Motor neuron (in vitro differentiated cells): ENCODE measurements around the gene TMEM97. TPM values are rescaled to one million over a fixed set of nuclear protein-coding genes. Genes with fewer than 3 reads are reported as not detected.

Experiments
- ATAC-seq, 8 experiments: fragments of 200-7000 bp; cut with Tn5 transposase; replicated peaks in 6 of 8; 2 replicates each; pipeline ENCODE4 v1.8.0; 2021; ENCODE audit warnings: mild to moderate bottlenecking in 8 of 8, moderate library complexity in 8 of 8
- H3K27ac ChIP-seq, 2 donors: fragments of 250-450 bp; sonication (Bioruptor Pico); 2 replicates each; pipeline ENCODE4 v1.9.0; 2021; ENCODE audit warnings: antibody characterized with exemption in 2 of 2, mild to moderate bottlenecking in 2 of 2, moderate library complexity in 1 of 2
- H3K4me1 ChIP-seq, 2 donors: fragments of 250-450 bp; sonication (Bioruptor Pico); replicated peaks in 1 of 2; 2 replicates each; pipeline ENCODE4 v1.6.1; 2021; ENCODE audit warnings: antibody characterized with exemption in 2 of 2, mild to moderate bottlenecking in 2 of 2, moderate library complexity in 1 of 2
- H3K4me3 ChIP-seq, 5 donors: fragments of 250-450 bp; sonication (Bioruptor Pico); 2 replicates each; pipeline ENCODE4 v1.9.0; 2021; ENCODE audit warnings: antibody characterized with exemption in 5 of 5, mild to moderate bottlenecking in 5 of 5, moderate library complexity in 4 of 5
- WGBS, 10 experiments: fragments of 450-650 bp; shearing (Covaris generic); methylation state at CpG; one replicate each; pipeline ENCODE4 v1.0.0; 2022; 5-methylcytosine and 5-hydroxymethylcytosine counted together
- in situ Hi-C, 9 experiments: fragments of 400-800 bp; cut with MboI; loops; one replicate each; pipeline ENCODE4 v1.15.0; 2021; ENCODE audit warnings: low sequenced_read_pairs in 9 of 9, low pct_unique_long_range_greater_than_20kb in 2 of 9; ENCODE audit not compliant: unreplicated experiment in 9 of 9
- total RNA-seq, 8 experiments: library from RNA; unstranded; fragments of 300-600 nt; gene quantifications; 2 replicates each; pipeline versions ENCODE4 v1.2.3 to v1.2.4, GENCODE V29; 2022

Gene TMEM97
- total RNA-seq, 8 experiments from 2014 or later: 17.5 to 93.4 (median 28.5) TPM

DNA sequence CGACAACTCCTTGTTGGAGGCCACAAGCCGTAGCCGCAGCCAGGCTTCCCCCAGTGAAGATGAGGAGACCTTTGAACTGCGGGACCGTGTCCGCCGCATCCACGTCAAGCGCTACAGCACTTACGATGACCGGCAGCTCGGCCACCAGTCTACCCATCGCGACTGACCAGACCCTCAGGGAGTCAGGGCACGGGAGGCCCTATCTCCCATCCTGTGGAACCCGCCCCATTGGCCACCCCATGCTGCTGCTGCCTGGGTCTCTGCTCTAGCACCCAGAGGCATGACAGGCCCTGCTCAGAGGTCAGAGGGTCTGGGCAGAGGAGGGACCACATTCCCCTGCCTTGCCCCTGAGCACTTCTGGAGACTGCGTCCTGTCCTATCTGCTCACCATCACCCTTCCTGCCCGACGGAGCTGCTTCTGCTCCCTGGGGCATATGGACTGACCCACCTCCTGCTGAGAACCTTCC is 25.5 kb downstream of the TMEM97 start:
- peak in 5 of 8 experiments; percentile 13 to 26 (median 18) for ATAC-seq
- Histone ChIP-seq H3K4me3 (no peak overlapping the region), H3K4me1 (no peaks in the 10 kb centered on the region), H3K27ac (no peak overlapping the region)
- in situ Hi-C loops: no loop called here
- WGBS, 10 experiments: 90 to 100% (median 98%) methylated on average over 1 to 10 of the region's 19 CpGs; no CpG with 5 or more reads in 5 of the 10 experiments

- 76 to 100% (median 92%) methylated on average over 1 to 8 of the region's 13 CpGs for WGBS, 10 experiments
- H3K27ac ChIP-seq: no peak overlapping the region
- in situ Hi-C loops: no loop called here
- no peak overlapping the region for H3K4me3 ChIP-seq
- ATAC-seq: peak in 2 of 8 experiments; percentile 7
- no peaks in the 10 kb centered on the region for H3K4me1 ChIP-seq
These were observed 26.6 kb downstream of the TMEM97 start for GRCh38 chr17:28345419-28346198.

DNA sequence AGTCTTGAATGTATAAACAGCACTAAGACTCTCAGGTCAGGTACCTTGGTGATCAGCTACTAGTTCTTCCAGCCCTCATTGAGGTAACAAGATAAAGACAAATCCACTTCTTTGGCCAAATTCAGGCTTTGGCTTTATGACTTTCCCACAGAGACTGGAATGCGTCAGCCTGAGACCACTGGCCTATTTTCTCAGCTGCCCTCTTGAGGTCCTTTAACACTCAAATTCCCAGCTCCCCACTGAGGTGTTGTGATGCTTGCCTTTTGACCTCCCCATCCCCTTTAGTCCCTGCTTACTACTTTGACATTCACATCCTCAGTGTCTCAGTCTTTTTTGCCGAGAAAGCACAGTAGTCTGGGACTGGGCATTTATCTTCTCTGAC is 27.2 kb downstream of the TMEM97 start:
- in situ Hi-C loops: no loop called here
- H3K4me3 ChIP-seq: no peak overlapping the region
- 40 to 100% (median 68%) methylated on average over 1 to 2 of the region's 2 CpGs; no CpG with 5 or more reads in 2 of the 10 experiments for WGBS, 10 experiments
- no peak for ATAC-seq
- no peaks in the 10 kb centered on the region for H3K4me1 ChIP-seq
- H3K27ac ChIP-seq: no peak overlapping the region

DNA sequence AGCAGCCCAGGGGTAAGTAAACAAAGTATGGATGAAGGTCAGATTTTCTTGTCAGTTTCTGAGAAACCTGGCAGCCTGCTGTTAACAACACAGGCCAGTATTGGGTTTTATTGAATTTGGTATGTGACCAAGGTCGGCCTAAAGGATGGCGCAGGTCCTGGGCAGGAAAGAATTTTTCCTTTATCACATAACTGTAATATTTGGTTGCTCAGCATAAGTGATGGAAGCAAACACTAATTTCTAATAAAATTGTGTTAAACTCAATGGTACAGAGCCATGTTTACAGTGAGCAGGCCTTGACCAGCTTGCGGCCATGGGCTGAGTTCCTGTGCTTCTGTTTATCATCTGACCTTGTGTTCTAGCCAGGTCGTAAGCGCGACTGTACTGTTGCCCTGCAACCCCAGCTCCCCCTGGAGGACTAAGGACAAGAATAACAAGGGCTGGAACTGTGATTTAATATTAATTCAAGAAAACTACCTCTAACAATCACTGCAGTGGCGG is 27.8 kb downstream of the TMEM97 start:
- 57 to 88% (median 80%) methylated on average over 1 to 7 of the region's 7 CpGs for WGBS, 10 experiments
- Histone ChIP-seq H3K27ac (no peak overlapping the region), H3K4me3 (no peak overlapping the region), H3K4me1 (no peaks in the 10 kb centered on the region)
- in situ Hi-C loops: no loop called here
- ATAC-seq: peak in 4 of 8 experiments; percentile 3 to 42 (median 26)

DNA sequence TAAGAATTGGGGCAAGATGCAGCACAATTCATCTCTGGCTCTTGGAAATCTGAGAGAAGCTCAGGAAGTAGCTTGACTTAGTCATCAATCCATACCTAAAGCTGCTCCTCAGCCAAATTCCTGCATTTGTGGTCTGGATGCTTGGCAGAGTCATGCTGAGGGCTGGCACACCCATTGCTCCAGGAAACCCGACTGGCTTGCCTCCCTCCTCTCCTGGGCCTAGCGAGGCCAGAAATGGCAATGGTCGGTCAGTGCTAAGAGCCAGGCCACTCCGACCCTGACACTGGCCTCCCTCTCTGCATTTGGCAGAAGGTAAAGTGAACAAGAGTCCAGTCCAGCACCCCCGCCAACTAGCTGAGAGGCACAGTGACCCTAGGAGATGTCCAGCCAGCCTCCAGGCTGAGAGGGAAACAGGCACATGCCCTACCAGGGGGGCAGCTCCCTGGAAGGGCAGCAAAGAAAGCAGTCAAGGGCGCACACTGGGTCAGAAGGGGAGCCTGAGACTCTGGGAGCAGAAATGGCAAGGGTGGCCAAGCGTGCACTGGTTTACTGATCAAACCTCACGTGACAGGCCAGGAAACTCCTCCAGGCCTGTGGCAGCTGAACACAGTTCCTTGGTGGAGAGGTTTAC is 28.4 kb downstream of the TMEM97 start:
- H3K27ac ChIP-seq: no peak overlapping the region
- ATAC-seq: peak in 4 of 8 experiments; percentile 3 to 89 (median 76)
- in situ Hi-C loops: no loop called here
- 13 to 100% (median 68%) methylated on average over 1 to 3 of the region's 8 CpGs; no CpG with 5 or more reads in 2 of the 10 experiments for WGBS, 10 experiments
- no peaks in the 10 kb centered on the region for H3K4me1 ChIP-seq
- no peak overlapping the region for H3K4me3 ChIP-seq

- Histone ChIP-seq H3K4me3 (no peak overlapping the region), H3K4me1 (no peaks in the 10 kb centered on the region), H3K27ac (no peak overlapping the region)
- no peak for ATAC-seq
- in situ Hi-C loops: no loop called here
- 93% methylated on average over 3 of the region's 3 CpGs; no CpG with 5 or more reads in 9 of the 10 experiments for WGBS, 10 experiments
These were observed 30.0 kb downstream of the TMEM97 start for GRCh38 chr17:28348979-28349378.

DNA sequence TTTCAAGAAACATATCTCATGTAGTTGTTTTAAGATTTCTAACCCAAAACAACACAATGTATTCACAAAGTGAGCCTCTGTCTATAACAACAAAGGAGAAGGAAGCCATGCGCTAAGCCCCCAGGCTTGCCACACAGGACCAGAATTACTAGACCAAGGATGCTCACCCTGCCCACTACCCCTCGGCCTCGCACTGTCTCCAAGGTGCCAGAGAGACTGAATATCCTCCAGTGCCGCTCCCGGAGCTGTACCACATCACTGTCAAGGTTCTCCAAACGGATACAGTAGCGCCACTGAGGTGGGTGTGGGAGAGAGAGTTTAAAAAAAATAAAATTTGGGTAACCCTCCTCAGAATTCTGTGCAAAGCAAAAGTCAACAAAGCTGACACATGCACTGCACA is 31.3 kb downstream of the TMEM97 start:
- in situ Hi-C loops: no loop called here

DNA sequence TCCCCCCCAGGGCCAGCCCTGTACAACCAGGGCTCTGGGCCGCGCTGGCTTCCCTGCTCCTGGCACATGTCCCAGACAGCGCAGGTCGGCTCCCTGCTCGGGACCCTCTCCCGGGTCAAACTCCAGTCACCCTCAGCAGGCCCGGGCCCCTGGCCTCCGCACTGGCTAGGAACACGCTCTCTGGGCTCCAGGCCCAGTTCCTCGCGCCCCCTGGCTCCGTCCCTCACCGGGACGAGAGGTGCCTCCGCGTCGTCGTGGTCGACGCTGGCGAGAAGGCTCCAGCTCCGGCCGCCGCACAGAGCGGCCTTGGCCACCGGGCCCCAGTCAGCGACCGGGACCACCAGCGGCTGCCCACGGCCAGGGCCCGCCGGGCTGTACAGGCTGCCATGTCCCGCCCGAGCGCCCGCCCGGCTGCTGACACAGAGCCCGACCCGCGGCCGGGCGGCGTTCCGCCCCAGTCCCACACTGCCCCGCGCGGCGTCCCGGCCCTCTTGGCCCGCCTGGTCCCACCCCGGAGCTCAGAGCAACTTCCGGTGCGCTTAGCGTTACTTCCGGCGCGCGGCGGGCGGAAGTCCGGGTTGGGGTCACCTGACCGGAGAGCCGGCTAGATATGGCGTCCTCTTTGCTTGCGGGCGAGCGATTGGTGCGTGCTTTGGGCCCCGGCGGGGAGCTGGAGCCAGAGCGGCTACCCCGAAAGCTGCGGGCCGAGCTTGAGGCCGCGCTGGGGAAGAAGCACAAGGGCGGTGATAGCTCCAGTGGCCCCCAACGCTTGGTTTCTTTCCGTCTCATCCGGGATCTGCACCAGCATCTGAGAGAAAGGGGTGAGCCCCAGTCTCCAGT is 38.3 kb downstream of the TMEM97 start, which contains the start of gene POLDIP2:
Gene POLDIP2, minus strand, starts transcription at position 467 of the 840 bp plus-strand sequence. Its CDS starts 79 bp downstream, at position 388.
- peaks cover 4 to 10% of the 10 kb centered on the region in 2 donors for H3K4me1 ChIP-seq
- in situ Hi-C loops: no loop called here
- whole genome bisulfite sequencing, 10 experiments: 1% methylated on average over 18 of the region's 80 CpGs; no CpG with 5 or more reads in 9 of the 10 experiments
- peak within 1 kb of the TSS; percentile 76 to 92 for H3K27ac ChIP-seq
- H3K4me3 ChIP-seq: peak within 1 kb of the TSS; percentile 69 to 96 (median 79)
- peak; percentile 97 to 99 (median 99) for ATAC-seq

More for the DNA sequence above, 31.3 kb downstream of the TMEM97 start:
- Histone ChIP-seq H3K27ac (no peak overlapping the region), H3K4me3 (no peak overlapping the region), H3K4me1 (no peaks in the 10 kb centered on the region)
- WGBS, 10 experiments: 93 to 100% (median 98%) methylated on average over 1 to 7 of the region's 7 CpGs; no CpG with 5 or more reads in 3 of the 10 experiments
- no peak for ATAC-seq

DNA sequence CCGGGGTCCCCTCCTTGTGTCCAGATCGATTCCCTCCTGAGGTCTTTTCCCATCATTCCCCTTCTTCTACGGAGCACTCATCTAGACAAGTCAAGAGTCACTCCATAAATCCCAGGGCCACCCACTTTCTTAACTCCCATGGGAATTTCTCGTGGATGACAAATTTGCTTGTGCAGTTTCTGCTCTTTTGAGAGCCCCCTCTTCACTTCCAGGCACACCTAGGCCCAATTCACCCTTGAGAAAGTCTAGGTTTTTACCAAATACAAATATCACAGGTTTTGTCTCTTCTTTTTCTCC is 38.8 kb downstream of the TMEM97 start:
- Histone ChIP-seq H3K27ac (peak overlapping the region; percentile 76 to 92), H3K4me3 (peak overlapping the region; percentile 69 to 96 (median 79)), H3K4me1 (peaks cover 4 to 10% of the 10 kb centered on the region in 2 donors)
- in situ Hi-C loops: no loop called here
- WGBS, 10 experiments: 0 to 20% (median 0%) methylated on average over 1 to 2 of the region's 4 CpGs; no CpG with 5 or more reads in 4 of the 10 experiments
- ATAC-seq: no peak

DNA sequence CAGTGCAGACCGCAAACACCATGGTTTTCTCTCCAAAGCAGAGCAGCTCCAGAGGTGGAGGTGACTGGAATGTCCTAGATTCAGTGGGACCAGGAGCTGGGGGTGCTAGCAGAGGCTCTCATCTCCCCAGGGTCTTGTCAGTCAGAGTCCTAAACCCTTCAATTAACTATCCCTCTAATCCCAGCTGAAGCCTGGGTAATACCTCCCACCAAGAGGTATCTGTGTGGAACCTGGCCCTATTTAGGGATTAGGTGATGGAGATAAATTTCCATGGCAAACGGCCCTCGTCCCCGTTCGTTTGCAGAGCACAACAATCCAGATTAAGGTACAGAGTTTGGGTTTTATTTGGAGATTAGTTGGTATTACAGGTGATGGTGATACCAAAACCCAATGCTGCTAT is 44.2 kb downstream of the TMEM97 start:
- Histone ChIP-seq H3K27ac (no peak overlapping the region), H3K4me1 (peaks cover 2 to 3% of the 10 kb centered on the region in 2 donors), H3K4me3 (no peak overlapping the region)
- in situ Hi-C loops: no loop called here
- ATAC-seq: no peak
- WGBS, 10 experiments: 88 to 97% methylated on average over 4 of the region's 5 CpGs; no CpG with 5 or more reads in 8 of the 10 experiments

DNA sequence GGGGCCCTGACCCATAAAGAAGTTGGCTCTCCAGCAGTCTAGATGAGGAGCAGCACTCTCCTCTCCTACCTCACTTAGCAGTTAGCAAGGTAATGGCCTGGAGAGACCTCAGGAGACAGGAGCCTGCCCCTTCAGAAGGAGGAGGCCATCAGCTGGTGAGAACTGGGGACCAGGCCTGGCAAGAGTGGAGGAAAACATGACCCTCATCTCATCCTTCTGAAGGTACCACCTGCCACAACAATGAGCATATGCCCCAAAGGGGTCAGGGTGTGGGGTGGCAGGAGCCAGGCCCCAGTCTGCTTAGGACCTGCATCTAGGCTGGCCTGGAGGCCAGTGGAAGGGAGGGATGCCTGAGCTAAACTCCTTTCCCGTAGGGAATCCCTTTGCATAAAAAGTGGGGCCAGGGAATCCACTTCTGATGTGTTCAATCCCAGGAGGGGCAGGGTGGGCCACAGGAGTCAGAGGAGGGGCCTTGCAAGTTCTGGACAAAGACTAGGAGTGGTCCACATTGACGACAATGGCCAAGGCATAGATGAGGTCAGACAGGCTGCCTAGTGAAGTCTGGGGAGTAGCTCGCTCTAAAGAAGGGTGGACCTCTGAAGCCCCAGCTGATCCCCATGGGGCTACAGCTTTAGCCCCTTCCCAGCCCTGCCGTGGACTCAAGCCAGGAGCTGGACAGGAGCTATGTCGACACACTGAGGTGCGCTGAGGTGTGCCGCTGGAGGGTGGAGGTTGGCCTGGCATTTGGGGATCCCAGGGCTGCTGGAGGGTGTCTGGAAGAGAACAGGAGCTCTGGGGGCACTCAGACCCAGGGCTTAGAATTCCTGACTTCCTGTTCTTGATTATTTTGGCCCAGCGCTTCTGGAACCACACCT is 45.0 kb downstream of the TMEM97 start:
- ATAC-seq: no peak
- WGBS, 10 experiments: 90 to 100% methylated on average over 2 to 4 of the region's 8 CpGs; no CpG with 5 or more reads in 8 of the 10 experiments
- H3K4me3 ChIP-seq: no peak overlapping the region
- in situ Hi-C loops: no loop called here
- no peaks in the 10 kb centered on the region for H3K4me1 ChIP-seq
- H3K27ac ChIP-seq: no peak overlapping the region
